GM23248 (cell line): ENCODE data around the gene PLXNA1. TPM values are rescaled to one million over a fixed set of nuclear protein-coding genes. Genes with fewer than 3 reads are reported as not detected.

Experiments used
- DNase-seq: peaks from one replicate; pipeline ENCODE4 v3.0.0-alpha.2; 2015
- H2AFZ ChIP-seq: fragments of 200-600 bp; sonication (generic); 2 replicates; pipeline ENCODE4 v1.6.1; 2016; ENCODE audit warnings: antibody characterized with exemption
- H3F3A ChIP-seq: fragments of 200-600 bp; sonication (generic); 2 replicates; pipeline ENCODE4 v1.6.1; 2016; ENCODE audit warnings: mild to moderate bottlenecking, antibody characterized with exemption, mixed run types; ENCODE audit not compliant: insufficient read depth
- H3K27ac ChIP-seq: fragments of 200-600 bp; sonication (generic); 2 replicates; pipeline ENCODE4 v1.5.1; 2016; ENCODE audit warnings: mild to moderate bottlenecking
- H3K27me3 ChIP-seq: fragments of 200-600 bp; sonication (generic); replicated peaks from 2 replicates; pipeline ENCODE4 v1.6.1; 2016; ENCODE audit warnings: mild to moderate bottlenecking; ENCODE audit not compliant: insufficient read depth
- H3K36me3 ChIP-seq: fragments of 200-600 bp; sonication (generic); 2 replicates; pipeline ENCODE4 v1.6.1; 2016; ENCODE audit warnings: low read depth, mild to moderate bottlenecking
- H3K4me1 ChIP-seq: fragments of 200-600 bp; sonication (generic); 2 replicates; pipeline ENCODE4 v1.6.1; 2016; ENCODE audit warnings: mild to moderate bottlenecking; ENCODE audit not compliant: insufficient read depth
- H3K4me2 ChIP-seq: fragments of 200-600 bp; sonication (generic); one replicate; pipeline ENCODE4 v1.6.1; 2016; ENCODE audit warnings: mild to moderate bottlenecking; ENCODE audit not compliant: unreplicated experiment
- H3K4me3 ChIP-seq: fragments of 200-600 bp; sonication (generic); 2 replicates; pipeline ENCODE4 v1.5.1; 2016; ENCODE audit warnings: mild to moderate bottlenecking
- H3K79me2 ChIP-seq: fragments of 200-600 bp; sonication (generic); 2 replicates; pipeline ENCODE4 v1.6.1; 2016; ENCODE audit warnings: mild to moderate bottlenecking; ENCODE audit not compliant: insufficient read depth
- H3K9ac ChIP-seq: fragments of 200-600 bp; sonication (generic); 2 replicates; pipeline ENCODE4 v1.6.1; 2016; ENCODE audit warnings: mild to moderate bottlenecking
- H3K9me2 ChIP-seq: fragments of 200-600 bp; sonication (generic); 2 replicates; pipeline ENCODE4 v1.6.1; 2016; ENCODE audit warnings: mixed run types, mild to moderate bottlenecking, moderate library complexity; ENCODE audit not compliant: insufficient read depth
- H3K9me3 ChIP-seq: fragments of 200-600 bp; sonication (generic); one replicate; pipeline ENCODE4 v1.6.1; 2017; ENCODE audit warnings: low read depth
- H4K20me1 ChIP-seq: fragments of 200-600 bp; sonication (generic); 2 replicates; pipeline ENCODE4 v1.6.0; 2016; ENCODE audit not compliant: insufficient read depth
- EZH2 ChIP-seq: fragments of 200-600 bp; sonication (generic); IDR thresholded peaks from 2 replicates; pipeline ENCODE4 v1.6.1; 2018; ENCODE audit warnings: antibody characterized with exemption, mild to moderate bottlenecking; ENCODE audit not compliant: insufficient read depth, poor library complexity, severe bottlenecking
- EZH2phosphoT487 ChIP-seq: fragments of 200-600 bp; sonication (generic); IDR thresholded peaks from 2 replicates; pipeline ENCODE4 v1.6.1; 2018; ENCODE audit warnings: antibody characterized with exemption, moderate library complexity, mild to moderate bottlenecking, low read depth; ENCODE audit not compliant: insufficient read depth
- WGBS, 2 experiments: methylation state at CpG; one replicate each; pipeline ENCODE4 v1.1.6; 2015 to 2017; ENCODE audit warnings: low lambda C conversion rate in 2 of 2, low coverage in 1 of 2; ENCODE audit errors: missing lambda C conversion rate in 2 of 2; 5-methylcytosine and 5-hydroxymethylcytosine counted together
- in situ Hi-C: fragments of 300-500 bp; cut with MboI; formaldehyde crosslinking; loops from 2 replicates; pipeline ENCODE4 v1.15.0; 2020
- polyA plus RNA-seq: library from polyadenylated mRNA; unstranded; fragments of >200 nt; fragmentation: Nextera tagmentation; extraction: Ambion mirVana; gene quantifications from 2 replicates; pipeline ENCODE4 v1.2.1, GENCODE V29; 2016
- total RNA-seq: library from RNA; depleted of rRNA; stranded (reverse); fragments of >200 nt; shearing (Covaris generic); gene quantifications from 2 replicates; pipeline ENCODE4 v1.2.3, GENCODE V29; 2014

PLXNA1 gene
- total and polyA plus RNA-seq, 2 experiments from 2014 or later, result 13.4 to 84.7 TPM

- 96 to 98% methylated on average over 6 of the region's 6 CpGs for WGBS, 2 experiments
- no peak overlapping the region for H3K4me3 ChIP-seq
- no peak overlapping the region for H3K27ac ChIP-seq
- no peaks in the 10 kb centered on the region for H3K79me2 ChIP-seq
- TF ChIP-seq EZH2phosphoT487, result no peak
- no peak for TF ChIP-seq EZH2
- H4K20me1 ChIP-seq, result no peaks in the 10 kb centered on the region
- in situ Hi-C loops, result no loop called here
- peaks cover 8% of the 10 kb centered on the region for H3K4me1 ChIP-seq
- H2AFZ ChIP-seq, result no peak overlapping the region
- H3K4me2 ChIP-seq, result no peak overlapping the region
- H3K9me3 ChIP-seq, result no peaks in the 10 kb centered on the region
- no peaks in the 10 kb centered on the region for H3K9me2 ChIP-seq
- no peak overlapping the region for H3K9ac ChIP-seq
- no peak for DNase-seq
- H3K27me3 ChIP-seq, result no peaks in the 10 kb centered on the region
- H3K36me3 ChIP-seq, result no peaks in the 10 kb centered on the region
- H3F3A ChIP-seq, result no peaks in the 10 kb centered on the region; the same call in 1 of the 2 replicates
Measured at GRCh38 chr3:126936853-126937425, 46.0 kb upstream of the PLXNA1 start.

- Histone ChIP-seq H3K27ac (no peak overlapping the region), H3K4me1 (peaks cover 8% of the 10 kb centered on the region), H3K9me3 (no peaks in the 10 kb centered on the region), H3K4me3 (no peak overlapping the region), H2AFZ (no peak overlapping the region), H3K9me2 (no peaks in the 10 kb centered on the region), H3K79me2 (no peaks in the 10 kb centered on the region), H3K9ac (no peak overlapping the region), H4K20me1 (no peaks in the 10 kb centered on the region), H3K4me2 (no peak overlapping the region), H3K27me3 (no peaks in the 10 kb centered on the region), H3K36me3 (no peaks in the 10 kb centered on the region), H3F3A (no peaks in the 10 kb centered on the region; the same call in 1 of the 2 replicates)
- DNase-seq, result no peak
- no peak for TF ChIP-seq EZH2
- TF ChIP-seq EZH2phosphoT487, result no peak
- WGBS, 2 experiments, result 95 to 100% methylated on average over 2 of the region's 2 CpGs
- in situ Hi-C loops, result no loop called here
Measured at GRCh38 chr3:126937533-126937932, 45.4 kb upstream of the PLXNA1 start.

DNA sequence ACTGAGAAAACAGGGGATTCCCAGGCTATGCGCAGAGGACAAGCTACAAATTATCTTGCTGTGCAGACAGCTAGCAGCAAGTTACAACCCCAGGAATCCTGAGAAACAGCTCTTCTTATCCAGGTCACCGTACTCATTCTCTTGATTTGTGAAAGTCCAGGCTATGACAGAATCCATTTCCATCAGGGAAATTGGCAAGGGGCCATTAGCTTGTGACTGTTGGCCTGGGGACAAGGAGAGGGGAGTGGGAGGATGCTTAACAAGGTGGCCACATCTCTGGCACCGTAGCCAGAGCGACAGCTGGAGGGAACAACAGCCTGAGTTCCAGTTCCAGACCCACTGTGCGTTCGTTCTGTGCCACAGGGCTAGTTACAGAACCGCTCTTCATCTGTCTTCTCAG lies 44.9 kb upstream of the PLXNA1 start:
- Histone ChIP-seq H3K4me2 (no peak overlapping the region), H3K9ac (no peak overlapping the region), H3K4me1 (peaks cover 8% of the 10 kb centered on the region), H3K9me2 (no peaks in the 10 kb centered on the region), H3K27ac (no peak overlapping the region), H3K4me3 (no peak overlapping the region), H3K36me3 (no peaks in the 10 kb centered on the region), H3K9me3 (no peaks in the 10 kb centered on the region), H3K79me2 (no peaks in the 10 kb centered on the region), H4K20me1 (no peaks in the 10 kb centered on the region), H3K27me3 (no peaks in the 10 kb centered on the region), H2AFZ (no peak overlapping the region), H3F3A (no peaks in the 10 kb centered on the region; the same call in 1 of the 2 replicates)
- WGBS, 2 experiments, result 91 to 93% methylated on average over 7 of the region's 7 CpGs
- in situ Hi-C loops, result no loop called here
- DNase-seq, result no peak
- no peak for TF ChIP-seq EZH2phosphoT487
- TF ChIP-seq EZH2, result no peak

DNA sequence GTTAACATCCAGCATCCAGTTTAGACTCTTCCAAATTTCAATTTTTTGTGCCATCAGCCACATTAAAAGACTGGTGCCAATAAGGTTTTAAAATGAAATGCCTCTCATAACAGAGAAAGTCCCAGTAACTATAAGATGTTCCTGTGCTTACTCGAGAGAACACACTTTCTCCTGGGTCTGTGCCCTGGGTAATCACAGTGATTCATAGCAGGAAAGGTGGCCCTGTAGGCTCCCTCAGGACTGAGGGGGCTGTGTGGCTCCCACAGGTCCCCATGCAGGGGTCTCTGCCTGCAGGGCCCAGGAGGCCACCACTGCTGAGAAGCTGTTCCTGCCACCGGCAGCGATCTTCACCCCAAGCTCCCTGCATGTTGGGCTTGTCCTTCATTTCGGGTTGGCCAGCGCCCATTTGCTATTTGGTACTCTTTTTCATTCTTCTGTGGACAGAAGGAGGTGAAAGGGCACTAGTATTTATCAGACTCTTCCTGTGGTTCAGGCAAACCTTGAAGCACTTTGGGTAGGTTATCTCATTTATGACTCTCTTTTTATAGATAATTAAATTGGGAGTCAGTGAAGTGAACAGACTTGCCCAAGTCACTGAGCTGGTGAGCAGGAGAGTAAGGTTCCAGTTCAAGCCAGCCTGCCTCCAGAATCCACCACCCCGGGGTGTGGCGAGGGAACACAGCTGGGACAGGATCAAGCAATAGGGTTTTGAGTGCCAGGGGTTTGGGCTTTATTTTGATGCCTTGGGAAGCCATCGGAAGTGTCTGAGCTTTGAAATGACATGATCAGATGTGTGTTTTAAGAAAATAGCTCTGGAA lies 44.2 kb upstream of the PLXNA1 start:
- H3K9ac ChIP-seq, result no peak overlapping the region
- H3K27me3 ChIP-seq, result no peaks in the 10 kb centered on the region
- peaks cover 6% of the 10 kb centered on the region for H3K4me1 ChIP-seq
- H3F3A ChIP-seq, result no peaks in the 10 kb centered on the region; the same call in 1 of the 2 replicates
- no peak for DNase-seq
- no peak overlapping the region for H3K27ac ChIP-seq
- no peak overlapping the region for H3K4me3 ChIP-seq
- H3K9me2 ChIP-seq, result no peaks in the 10 kb centered on the region
- in situ Hi-C loops, result no loop called here
- H4K20me1 ChIP-seq, result no peaks in the 10 kb centered on the region
- no peaks in the 10 kb centered on the region for H3K9me3 ChIP-seq
- H2AFZ ChIP-seq, result no peak overlapping the region
- TF ChIP-seq EZH2 (no peak), EZH2phosphoT487 (no peak)
- no peaks in the 10 kb centered on the region for H3K79me2 ChIP-seq
- no peaks in the 10 kb centered on the region for H3K36me3 ChIP-seq
- H3K4me2 ChIP-seq, result no peak overlapping the region
- 66 to 69% methylated on average over 8 of the region's 8 CpGs for WGBS, 2 experiments
